GM10248 (cell line): Measurements from ENCODE around the gene GAPVD1.

Experiments used
- CTCF ChIA-PET: fragments of 300-600 bp; sonication (Branson Sonifier 250); formaldehyde crosslinking; extraction: SDS; loops from one replicate; lab custom pipeline; 2021; ENCODE audit warnings: antibody characterized with exemption; lab: Yijun Ruan, JAX
- POLR2A ChIA-PET: fragments of 350-650 bp; sonication (Branson Sonifier 250); formaldehyde crosslinking; extraction: SDS; loops from one replicate; lab custom pipeline; 2020; ENCODE audit warnings: antibody characterized with exemption; lab: Yijun Ruan, JAX
- DNase-seq: peaks from one replicate; pipeline ENCODE4 v3.0.0; 2012; ENCODE audit errors: extremely low spot score
- TF ChIP-seq, protein P1 (sequence below): IDR thresholded peaks from 2 replicates; pipeline ENCODE4 v1.5.1; 2012; ENCODE audit warnings: mild to moderate bottlenecking, low read depth; ENCODE audit errors: extremely low read depth, missing control alignments, control extremely low read depth

Gene GAPVD1

DNA sequence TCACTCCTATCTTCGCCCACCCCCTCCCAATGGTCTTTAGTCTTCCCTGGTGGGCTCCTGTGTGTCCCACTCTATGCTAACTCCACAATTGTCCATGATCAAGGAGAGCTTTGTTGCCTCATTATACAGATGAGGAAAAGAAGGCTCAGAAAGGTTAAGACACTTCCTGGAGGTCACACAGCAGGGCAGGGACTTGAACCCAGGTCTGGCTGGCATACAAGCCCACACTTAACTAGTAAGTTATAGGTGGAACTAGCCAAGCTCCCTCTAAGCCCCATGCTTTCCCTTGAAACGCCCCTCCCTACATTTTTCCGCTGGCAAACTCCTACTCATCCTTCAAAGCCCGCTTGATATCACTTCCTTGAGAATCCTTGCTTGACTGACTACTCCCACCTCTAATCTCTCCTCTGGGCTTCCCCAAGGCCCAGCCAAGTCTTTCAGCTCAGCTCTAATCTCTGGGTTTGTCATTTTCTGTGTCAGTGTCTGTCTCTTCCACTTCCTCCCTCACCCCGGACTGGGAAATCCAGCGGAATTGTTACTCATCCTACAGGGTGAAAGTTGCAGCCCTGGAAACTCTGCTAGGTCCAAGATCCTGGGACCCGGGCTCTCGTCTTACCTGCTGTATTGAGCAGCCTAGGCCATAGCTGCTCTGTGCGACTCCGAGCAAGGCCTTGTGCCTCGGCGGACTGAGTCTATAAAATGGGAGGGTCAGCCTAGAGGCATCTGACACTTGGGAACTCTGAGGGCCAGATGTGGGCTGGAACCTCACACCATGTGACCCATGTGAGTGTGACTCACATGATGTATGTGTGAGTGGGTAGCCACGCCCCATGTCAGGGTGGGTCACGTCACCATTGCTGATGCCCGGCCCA, 144.5 kb downstream of the GAPVD1 start:
- POLR2A ChIA-PET = no interaction called here
- DNase-seq = no peak
- CTCF ChIA-PET = interaction anchor here (1.9 to 4.7 kb wide), 9 partner anchors 13 to 1092 kb away, joined by 4 to 45 read pairs (median 13); no protein-coding TSS in a partner anchor
- TF ChIP-seq, protein P1, sequence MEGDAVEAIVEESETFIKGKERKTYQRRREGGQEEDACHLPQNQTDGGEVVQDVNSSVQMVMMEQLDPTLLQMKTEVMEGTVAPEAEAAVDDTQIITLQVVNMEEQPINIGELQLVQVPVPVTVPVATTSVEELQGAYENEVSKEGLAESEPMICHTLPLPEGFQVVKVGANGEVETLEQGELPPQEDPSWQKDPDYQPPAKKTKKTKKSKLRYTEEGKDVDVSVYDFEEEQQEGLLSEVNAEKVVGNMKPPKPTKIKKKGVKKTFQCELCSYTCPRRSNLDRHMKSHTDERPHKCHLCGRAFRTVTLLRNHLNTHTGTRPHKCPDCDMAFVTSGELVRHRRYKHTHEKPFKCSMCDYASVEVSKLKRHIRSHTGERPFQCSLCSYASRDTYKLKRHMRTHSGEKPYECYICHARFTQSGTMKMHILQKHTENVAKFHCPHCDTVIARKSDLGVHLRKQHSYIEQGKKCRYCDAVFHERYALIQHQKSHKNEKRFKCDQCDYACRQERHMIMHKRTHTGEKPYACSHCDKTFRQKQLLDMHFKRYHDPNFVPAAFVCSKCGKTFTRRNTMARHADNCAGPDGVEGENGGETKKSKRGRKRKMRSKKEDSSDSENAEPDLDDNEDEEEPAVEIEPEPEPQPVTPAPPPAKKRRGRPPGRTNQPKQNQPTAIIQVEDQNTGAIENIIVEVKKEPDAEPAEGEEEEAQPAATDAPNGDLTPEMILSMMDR = no peak

DNA sequence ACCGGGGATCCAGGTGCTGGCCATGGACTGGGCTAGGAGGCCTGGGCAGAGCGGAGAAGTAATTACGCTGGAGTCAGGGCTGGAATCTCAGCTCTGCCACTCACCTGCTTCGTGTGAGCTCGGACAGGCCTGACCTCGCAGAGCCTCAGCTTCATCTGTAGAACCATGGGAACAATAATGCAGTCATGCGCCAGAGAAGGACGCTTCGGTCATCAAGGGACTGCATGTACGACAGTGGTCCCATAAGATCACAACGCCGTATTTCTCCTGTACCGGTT, 145.1 kb downstream of the GAPVD1 start:
- no peak for DNase-seq
- CTCF ChIA-PET = interaction anchor here (1.0 to 4.7 kb wide), 19 partner anchors 9 to 1151 kb away, joined by 3 to 45 read pairs (median 6); no protein-coding TSS in a partner anchor
- POLR2A ChIA-PET = no interaction called here
- TF ChIP-seq, protein P1 = no peak

DNA sequence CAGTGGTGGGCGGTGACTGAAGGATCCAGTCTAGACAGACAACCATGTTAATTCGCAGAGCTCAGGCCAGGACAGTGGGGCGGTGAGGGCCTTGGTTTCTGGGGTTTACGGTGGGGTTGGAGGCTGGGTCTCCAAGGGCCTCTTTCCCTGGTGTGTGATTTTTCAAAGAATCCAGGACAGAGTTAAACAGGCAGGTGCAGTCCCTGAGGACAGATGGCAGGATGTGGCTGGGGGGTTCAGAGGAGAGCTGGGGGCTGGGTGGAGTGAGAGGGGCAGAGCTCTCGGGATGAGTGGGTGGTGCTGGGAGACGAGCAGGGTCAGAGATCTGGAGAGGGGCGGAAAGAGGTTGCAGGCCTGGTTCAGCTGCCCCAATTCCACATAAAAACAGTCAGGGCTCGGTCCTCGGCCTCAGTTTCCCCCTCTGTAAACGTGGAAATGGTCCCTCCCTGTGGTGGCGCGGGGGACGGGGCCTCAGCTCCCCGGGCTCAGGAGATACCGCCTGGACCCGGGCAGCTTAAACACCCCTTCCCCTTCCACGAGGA, 145.9 kb downstream of the GAPVD1 start:
- CTCF ChIA-PET = interaction anchor here (0.6 to 4.7 kb wide), 55 partner anchors 9 to 1151 kb away, joined by 3 to 45 read pairs (median 4); partner anchors contain the start of gene GAPVD1
- POLR2A ChIA-PET = interaction anchor here (1.1 kb wide), 1 partner anchor 166 kb away, joined by 3 read pairs; the partner anchor contains the start of gene HSPA5
- peak; percentile 50 for DNase-seq
- TF ChIP-seq, protein P1 = peak; percentile 1

DNA sequence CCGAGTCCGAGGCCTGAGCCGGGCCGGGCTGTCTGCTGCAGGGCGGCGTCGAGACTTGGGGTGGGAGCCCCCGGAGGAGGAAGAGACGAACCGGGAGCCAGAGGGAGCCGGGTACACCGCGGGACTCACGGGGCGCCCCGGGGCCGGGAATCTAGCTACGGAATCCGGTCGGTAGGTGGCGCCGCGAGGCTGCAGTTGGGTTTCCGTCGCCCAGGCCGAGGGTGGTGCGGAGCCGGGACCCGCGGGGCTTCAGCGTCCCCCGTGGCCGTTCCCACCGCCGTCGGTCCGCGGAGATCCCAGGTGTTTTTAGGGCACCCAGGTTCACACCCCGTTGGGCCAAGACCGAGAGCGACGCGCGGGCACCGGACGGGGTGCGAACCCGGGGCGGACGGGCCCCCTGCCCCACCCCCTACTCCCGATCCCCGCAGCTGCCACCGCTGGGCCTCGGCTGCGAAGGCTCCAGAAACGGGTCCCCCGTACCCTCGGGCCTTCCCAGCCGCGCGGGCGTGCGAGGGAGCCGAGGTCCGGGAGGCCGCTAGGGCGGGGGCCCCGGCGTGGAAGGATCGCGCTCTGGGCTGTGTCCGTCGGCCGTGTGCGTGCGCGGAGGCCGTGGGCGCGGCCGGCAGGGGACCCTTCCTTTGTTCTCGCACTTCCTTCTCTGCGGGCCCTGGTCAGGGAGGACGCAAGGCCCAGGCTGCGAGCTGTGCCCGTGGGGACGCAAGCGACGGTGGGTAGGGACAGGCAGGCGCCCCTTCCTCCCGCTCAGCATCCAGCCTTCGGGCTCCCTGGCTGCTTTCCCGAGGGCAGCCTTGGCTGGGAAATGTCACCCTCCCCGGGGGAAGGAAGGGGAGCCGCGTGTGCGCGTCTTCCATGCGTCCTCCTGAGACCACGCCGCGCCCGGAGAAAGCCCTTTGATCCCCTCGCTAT, 146.6 kb downstream of the GAPVD1 start:
- TF ChIP-seq, protein P1 = peak; percentile 88
- ChIA-PET CTCF (interaction anchor here (0.6 to 4.7 kb wide), 55 partner anchors 8 to 1150 kb away, joined by 3 to 45 read pairs (median 4); partner anchors contain the start of gene GAPVD1), POLR2A (interaction anchor here (1.1 kb wide), 1 partner anchor 167 kb away, joined by 3 read pairs; the partner anchor contains the start of gene HSPA5)
- peak; percentile 92 for DNase-seq

DNA sequence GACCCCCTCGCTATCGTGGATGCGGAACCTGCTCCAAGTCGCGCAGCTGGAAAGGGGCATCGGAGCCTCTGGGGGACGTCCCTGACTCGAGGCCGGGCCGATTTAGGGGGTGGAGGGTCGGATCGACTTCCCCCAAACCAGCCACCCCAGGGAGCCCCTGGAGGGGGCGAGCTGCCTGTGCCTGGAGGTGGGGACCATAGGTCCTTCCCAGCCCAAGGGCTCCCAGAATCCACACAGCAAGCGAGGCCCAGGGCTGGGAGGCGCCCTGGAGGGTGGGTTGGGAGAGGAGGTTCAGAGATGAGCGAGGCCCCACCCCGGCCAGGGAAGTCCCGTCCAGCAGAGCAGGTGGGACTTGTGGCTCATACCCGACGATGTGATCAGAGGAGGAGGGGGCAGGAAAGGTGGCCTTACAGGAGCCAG, 147.6 kb downstream of the GAPVD1 start:
- DNase-seq = peak; percentile 66
- ChIA-PET CTCF (interaction anchor here (0.9 to 4.7 kb wide), 5 partner anchors 22 to 1089 kb away, joined by 3 to 45 read pairs (median 12); no protein-coding TSS in a partner anchor), POLR2A (no interaction called here)
- TF ChIP-seq, protein P1 = no peak
